ENCODE measurements around the gene EZR. TPM values are rescaled to one million over a fixed set of nuclear protein-coding genes. Genes with fewer than 3 reads are reported as not detected.

The EZR gene
- polyA plus RNA-seq, 3 donors: 68.1 to 95.8 (median 86.3) TPM

- H2AFZ ChIP-seq (ENCODE audit: insufficient read depth, low read depth, low read length, poor library complexity, severe bottlenecking): peak overlapping the region; percentile 78
- H3K27ac ChIP-seq (ENCODE audit: low read depth in 1 of 2, low read length in 2 of 2): peak overlapping the region in 1 of 2 donors; percentile 88
- no peak for TF ChIP-seq CTCF (IDR thresholded peaks at IDR 0.05)
- Mint-ChIP-seq H3K36me3 (peaks cover 21 to 22% of the 10 kb centered on the region in 2 donors), H3K4me1 (peaks cover 33% of the 10 kb centered on the region), H3K4me3 (peak overlapping the region; percentile 81 to 84), H3K27ac (peak overlapping the region; percentile 30 to 91 (median 75)), H3K9me3 (no peaks in the 10 kb centered on the region), H3K27me3 (ENCODE audit: low read depth in 3 of 3) (peaks cover 2 to 7% (median 3%) of the 10 kb centered on the region in 3 donors)
- peaks cover 23 to 35% of the 10 kb centered on the region in 2 donors for H3K4me1 ChIP-seq (ENCODE audit: control insufficient read depth in 1 of 2, insufficient read depth in 2 of 2, low read length in 2 of 2)
- H3K4me2 ChIP-seq (replicated peaks; ENCODE audit: extremely low read depth, low read length, poor library complexity, severe bottlenecking): peak overlapping the region; percentile 73
- H3K36me3 ChIP-seq (replicated peaks in 1 of 2; ENCODE audit: control insufficient read depth in 1 of 2, insufficient read depth in 2 of 2, low read length in 2 of 2): peaks cover 0 to 10% of the 10 kb centered on the region in 2 donors
- 89% methylated on average over 3 of the region's 6 CpGs for WGBS (ENCODE audit: insufficient coverage)
- intact Hi-C loops (cut with micrococcal nuclease): loop anchor here (2.0 to 5.0 kb wide), 3 partner anchors 32 to 52 kb away; no protein-coding TSS in a partner anchor
- H3K9me3 ChIP-seq (replicated peaks in 1 of 2; ENCODE audit: control insufficient read depth in 1 of 2, insufficient read depth in 1 of 2, low read length in 2 of 2): no peaks in the 10 kb centered on the region
- H3K4me3 ChIP-seq (replicated peaks in 1 of 3; ENCODE audit: low read depth in 2 of 3, low read length in 3 of 3): peak overlapping the region in 1 of 3 experiments; percentile 88
- H3K79me2 ChIP-seq (ENCODE audit: insufficient read depth, low read length): peaks cover 29% of the 10 kb centered on the region
- H4K20me1 ChIP-seq (ENCODE audit: insufficient read depth, low read length): peaks cover 29% of the 10 kb centered on the region
- no peak overlapping the region for H3K9ac ChIP-seq (ENCODE audit: insufficient read depth, low read length, poor library complexity, severe bottlenecking)
- DNase-seq: no peak
- H3K27me3 ChIP-seq (ENCODE audit: control insufficient read depth in 2 of 2, insufficient read depth in 2 of 2, low read length in 2 of 2): no peaks in the 10 kb centered on the region
Measured at GRCh38 chr6:158819977-158820622, 932 bp upstream of the EZR start.

- Histone ChIP-seq H3K27ac (ENCODE audit: low read depth in 1 of 2, low read length in 2 of 2) (peak overlapping the region; percentile 88 to 92), H3K4me2 (replicated peaks; ENCODE audit: extremely low read depth, low read length, poor library complexity, severe bottlenecking) (peak overlapping the region; percentile 73), H3K9me3 (replicated peaks in 1 of 2; ENCODE audit: control insufficient read depth in 1 of 2, insufficient read depth in 1 of 2, low read length in 2 of 2) (no peaks in the 10 kb centered on the region), H3K4me3 (replicated peaks in 1 of 3; ENCODE audit: low read depth in 2 of 3, low read length in 3 of 3) (peak overlapping the region; percentile 57 to 88 (median 76)), H3K4me1 (ENCODE audit: control insufficient read depth in 1 of 2, insufficient read depth in 2 of 2, low read length in 2 of 2) (peaks cover 35 to 48% of the 10 kb centered on the region in 2 donors), H3K79me2 (ENCODE audit: insufficient read depth, low read length) (peaks cover 43% of the 10 kb centered on the region), H3K36me3 (replicated peaks in 1 of 2; ENCODE audit: control insufficient read depth in 1 of 2, insufficient read depth in 2 of 2, low read length in 2 of 2) (peaks cover 0 to 16% of the 10 kb centered on the region in 2 donors), H4K20me1 (ENCODE audit: insufficient read depth, low read length) (peaks cover 43% of the 10 kb centered on the region), H3K27me3 (ENCODE audit: control insufficient read depth in 2 of 2, insufficient read depth in 2 of 2, low read length in 2 of 2) (no peaks in the 10 kb centered on the region), H3K9ac (ENCODE audit: insufficient read depth, low read length, poor library complexity, severe bottlenecking) (peak overlapping the region; percentile 95), H2AFZ (ENCODE audit: insufficient read depth, low read depth, low read length, poor library complexity, severe bottlenecking) (no peak overlapping the region)
- H3K4me3 Mint-ChIP-seq: peak overlapping the region; percentile 73 to 100
- intact Hi-C loops (cut with micrococcal nuclease): loop anchor here (2.0 to 5.0 kb wide), 3 partner anchors 34 to 54 kb away; no protein-coding TSS in a partner anchor
- peaks cover 34 to 35% of the 10 kb centered on the region in 2 donors for H3K36me3 Mint-ChIP-seq
- under 1% methylated on average over 56 of the region's 63 CpGs for whole genome bisulfite sequencing (ENCODE audit: insufficient coverage)
- H3K27ac Mint-ChIP-seq: peak overlapping the region; percentile 85 to 98 (median 91)
- TF ChIP-seq CTCF (IDR thresholded peaks at IDR 0.05): no peak
- peak; percentile 50 to 62 (median 53) for DNase-seq
- H3K27me3 Mint-ChIP-seq (ENCODE audit: low read depth in 3 of 3): peaks cover 0 to 3% (median 3%) of the 10 kb centered on the region in 3 donors
- H3K9me3 Mint-ChIP-seq: no peaks in the 10 kb centered on the region
- H3K4me1 Mint-ChIP-seq: peaks cover 47% of the 10 kb centered on the region
Measured at GRCh38 chr6:158818581-158819212, 471 bp downstream of the EZR start.
